ENCODE results near the gene SYNJ2. TPM values are rescaled to one million over a fixed set of nuclear protein-coding genes. Genes with fewer than 3 reads are reported as not detected.

Gene SYNJ2
- polyA plus RNA-seq, 2 donors, result 5.7 to 8.1 TPM

DNA sequence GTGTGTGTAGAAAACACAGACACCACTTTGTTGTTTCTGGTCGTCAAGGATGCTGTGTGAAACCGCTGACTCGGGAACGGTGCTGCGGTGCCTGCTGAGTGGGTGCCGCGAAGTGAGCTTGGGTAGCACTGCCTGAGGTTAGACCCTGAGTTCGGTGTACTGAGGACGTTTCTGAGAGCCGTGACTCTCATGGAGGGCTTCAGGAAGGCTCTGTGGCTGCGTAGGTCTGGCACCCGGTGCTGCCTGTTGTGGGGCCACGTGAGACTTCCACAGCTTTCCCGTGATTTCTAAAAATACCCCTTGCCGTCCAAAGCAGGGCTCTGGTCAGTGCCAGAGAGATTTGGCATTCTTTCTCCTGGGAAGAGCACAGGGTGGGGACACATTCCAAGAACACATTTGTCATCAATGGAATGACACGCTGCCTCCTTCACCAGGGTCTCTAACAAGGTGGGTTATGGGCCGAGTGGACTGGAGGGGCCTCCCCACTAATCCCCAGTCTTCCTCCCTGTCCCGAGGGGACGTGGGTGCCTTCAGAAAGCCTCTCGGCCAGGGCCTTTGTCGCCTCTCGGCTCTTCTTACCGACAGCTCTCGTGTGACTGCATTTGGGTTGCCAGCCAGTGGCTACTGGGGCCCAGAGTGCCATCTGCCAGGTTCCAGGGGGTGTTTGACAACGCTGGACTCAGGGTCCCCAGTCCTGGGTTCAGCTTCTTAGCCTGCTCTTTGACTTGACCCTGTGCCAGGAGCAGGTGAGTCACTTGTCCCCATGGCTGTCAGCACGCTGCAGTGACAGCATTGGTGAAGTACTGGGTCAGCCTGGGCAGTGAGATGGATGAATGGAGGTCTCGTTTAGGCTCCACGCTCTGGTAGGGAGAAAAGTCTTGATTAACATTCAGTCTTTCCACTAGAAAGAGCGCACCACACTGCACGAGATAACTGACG is 62.2 kb downstream of the SYNJ2 start:
- Histone ChIP-seq H3K27me3 (ENCODE audit: control insufficient read depth in 1 of 2, insufficient read depth in 2 of 2, low read length in 2 of 2) (no peaks in the 10 kb centered on the region), H3K4me3 (ENCODE audit: low read depth in 1 of 2, low read length in 2 of 2) (no peak overlapping the region), H3K27ac (ENCODE audit: low read depth in 2 of 2, low read length in 1 of 2) (peak overlapping the region; percentile 26 to 34), H3K36me3 (ENCODE audit: control insufficient read depth in 2 of 2, insufficient read depth in 2 of 2, low read length in 1 of 2) (peaks cover 0 to 11% of the 10 kb centered on the region in 2 donors), H3K9me3 (ENCODE audit: control insufficient read depth in 2 of 2, insufficient read depth in 1 of 2, low read depth in 1 of 2, low read length in 1 of 2) (peaks cover 0 to 3% of the 10 kb centered on the region in 2 donors), H3K4me1 (ENCODE audit: control insufficient read depth in 2 of 2, insufficient read depth in 2 of 2, low read length in 1 of 2) (peaks cover 10 to 29% of the 10 kb centered on the region in 2 donors)
- 81% methylated on average over 31 of the region's 31 CpGs for WGBS, 2 donors

DNA sequence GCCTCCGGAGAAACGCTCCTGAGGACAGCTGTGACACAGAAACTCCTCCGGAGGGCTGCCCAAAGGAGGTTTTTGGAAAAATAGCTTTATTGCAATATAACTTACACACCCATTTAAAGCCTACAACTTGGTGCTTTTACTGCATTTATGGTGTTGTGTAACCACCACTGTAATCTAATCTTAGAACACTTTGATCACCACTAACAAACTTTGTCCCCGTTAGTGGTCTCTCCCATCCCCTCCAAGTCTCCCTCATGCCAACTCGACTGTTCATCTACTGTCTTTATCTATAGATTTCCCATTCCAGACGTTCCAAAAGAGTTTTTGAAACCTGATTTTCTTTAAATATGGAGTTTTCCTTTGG is 62.8 kb downstream of the SYNJ2 start:
- 84 to 90% methylated on average over 6 of the region's 6 CpGs for WGBS, 2 donors
- H3K36me3 ChIP-seq (ENCODE audit: control insufficient read depth in 2 of 2, insufficient read depth in 2 of 2, low read length in 1 of 2), result peaks cover 0 to 12% of the 10 kb centered on the region in 2 donors
- H3K27me3 ChIP-seq (ENCODE audit: control insufficient read depth in 1 of 2, insufficient read depth in 2 of 2, low read length in 2 of 2), result no peaks in the 10 kb centered on the region
- H3K9me3 ChIP-seq (ENCODE audit: control insufficient read depth in 2 of 2, insufficient read depth in 1 of 2, low read depth in 1 of 2, low read length in 1 of 2), result peaks cover 0 to 6% of the 10 kb centered on the region in 2 donors
- no peak overlapping the region for H3K27ac ChIP-seq (ENCODE audit: low read depth in 2 of 2, low read length in 1 of 2)
- H3K4me3 ChIP-seq (ENCODE audit: low read depth in 1 of 2, low read length in 2 of 2), result no peak overlapping the region
- peaks cover 10 to 35% of the 10 kb centered on the region in 2 donors for H3K4me1 ChIP-seq (ENCODE audit: control insufficient read depth in 2 of 2, insufficient read depth in 2 of 2, low read length in 1 of 2)

DNA sequence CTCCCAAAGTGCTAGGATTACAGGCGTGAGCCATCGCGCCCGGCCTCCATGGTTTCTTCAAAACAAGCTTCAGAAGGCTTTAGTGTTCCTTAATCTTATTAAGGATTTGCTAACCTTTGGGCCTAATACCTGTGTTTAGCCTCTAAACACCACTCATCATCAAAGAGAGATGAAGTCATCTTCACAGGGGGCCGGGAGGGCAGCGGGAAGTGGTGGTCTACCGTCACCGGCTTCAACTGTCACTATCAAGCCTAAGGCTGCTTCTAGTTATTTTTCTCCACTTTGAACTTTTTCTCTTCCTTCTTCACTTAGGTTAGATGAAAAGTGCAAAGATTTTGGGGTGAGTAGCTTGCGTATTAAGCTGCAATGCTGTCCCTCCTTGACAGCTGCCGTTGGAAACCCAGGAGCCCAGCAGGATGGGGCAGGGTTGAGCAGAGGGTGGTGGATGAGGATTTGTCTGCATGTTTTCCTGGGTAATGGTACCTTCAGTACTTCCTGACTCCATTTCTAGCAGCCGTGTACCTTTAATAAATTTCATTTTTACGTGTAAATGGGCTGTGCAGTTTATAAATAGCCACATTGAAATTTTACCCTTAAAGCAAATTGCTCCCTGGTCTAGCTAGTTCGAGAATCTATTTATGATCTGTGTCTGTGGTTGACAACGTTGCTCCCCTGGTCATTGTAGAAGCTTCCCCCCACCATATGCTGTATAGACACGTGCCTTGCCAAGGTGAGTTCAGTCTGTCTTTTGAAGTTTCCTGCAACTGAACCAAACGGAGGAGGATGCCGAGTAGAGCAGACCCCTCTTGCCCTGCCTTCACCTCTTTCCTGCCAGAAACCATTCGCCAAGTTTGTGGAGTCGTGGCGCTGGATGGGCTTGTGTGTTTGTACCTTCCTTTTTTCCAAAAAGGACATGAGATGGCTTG is 64.8 kb downstream of the SYNJ2 start:
- WGBS, 2 donors, result 82 to 87% methylated on average over 20 of the region's 20 CpGs
- Histone ChIP-seq H3K4me3 (ENCODE audit: low read depth in 1 of 2, low read length in 2 of 2) (no peak overlapping the region), H3K27me3 (ENCODE audit: control insufficient read depth in 1 of 2, insufficient read depth in 2 of 2, low read length in 2 of 2) (no peaks in the 10 kb centered on the region), H3K27ac (ENCODE audit: low read depth in 2 of 2, low read length in 1 of 2) (no peak overlapping the region), H3K4me1 (ENCODE audit: control insufficient read depth in 2 of 2, insufficient read depth in 2 of 2, low read length in 1 of 2) (peaks cover 9 to 25% of the 10 kb centered on the region in 2 donors), H3K9me3 (ENCODE audit: control insufficient read depth in 2 of 2, insufficient read depth in 1 of 2, low read depth in 1 of 2, low read length in 1 of 2) (peaks cover 0 to 10% of the 10 kb centered on the region in 2 donors), H3K36me3 (ENCODE audit: control insufficient read depth in 2 of 2, insufficient read depth in 2 of 2, low read length in 1 of 2) (peaks cover 0 to 17% of the 10 kb centered on the region in 2 donors)

DNA sequence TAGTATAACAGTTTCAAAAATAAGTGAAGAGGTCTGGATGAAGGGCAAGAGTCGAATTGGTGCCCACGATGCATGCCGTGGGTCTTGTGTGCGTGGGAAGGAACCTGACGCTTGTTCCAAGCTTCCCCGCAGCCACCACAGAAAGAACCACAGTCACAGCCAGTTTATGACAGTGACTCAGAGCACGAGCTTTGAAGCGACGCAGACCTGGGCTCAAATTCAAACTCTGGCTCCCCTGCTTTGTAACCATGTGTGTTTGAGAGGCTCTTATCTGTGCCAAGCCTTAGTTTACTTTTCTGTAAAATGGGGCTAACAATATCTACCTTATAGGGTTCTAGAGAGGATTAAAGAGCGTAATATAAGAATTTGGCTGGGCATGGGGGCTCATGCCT is 65.5 kb downstream of the SYNJ2 start:
- H3K4me1 ChIP-seq (ENCODE audit: control insufficient read depth in 2 of 2, insufficient read depth in 2 of 2, low read length in 1 of 2), result peaks cover 6 to 25% of the 10 kb centered on the region in 2 donors
- H3K4me3 ChIP-seq (ENCODE audit: low read depth in 1 of 2, low read length in 2 of 2), result no peak overlapping the region
- 66 to 67% methylated on average over 10 of the region's 10 CpGs for WGBS, 2 donors
- peaks cover 0 to 10% of the 10 kb centered on the region in 2 donors for H3K9me3 ChIP-seq (ENCODE audit: control insufficient read depth in 2 of 2, insufficient read depth in 1 of 2, low read depth in 1 of 2, low read length in 1 of 2)
- no peak overlapping the region for H3K27ac ChIP-seq (ENCODE audit: low read depth in 2 of 2, low read length in 1 of 2)
- H3K36me3 ChIP-seq (ENCODE audit: control insufficient read depth in 2 of 2, insufficient read depth in 2 of 2, low read length in 1 of 2), result peaks cover 0 to 17% of the 10 kb centered on the region in 2 donors
- no peaks in the 10 kb centered on the region for H3K27me3 ChIP-seq (ENCODE audit: control insufficient read depth in 1 of 2, insufficient read depth in 2 of 2, low read length in 2 of 2)

DNA sequence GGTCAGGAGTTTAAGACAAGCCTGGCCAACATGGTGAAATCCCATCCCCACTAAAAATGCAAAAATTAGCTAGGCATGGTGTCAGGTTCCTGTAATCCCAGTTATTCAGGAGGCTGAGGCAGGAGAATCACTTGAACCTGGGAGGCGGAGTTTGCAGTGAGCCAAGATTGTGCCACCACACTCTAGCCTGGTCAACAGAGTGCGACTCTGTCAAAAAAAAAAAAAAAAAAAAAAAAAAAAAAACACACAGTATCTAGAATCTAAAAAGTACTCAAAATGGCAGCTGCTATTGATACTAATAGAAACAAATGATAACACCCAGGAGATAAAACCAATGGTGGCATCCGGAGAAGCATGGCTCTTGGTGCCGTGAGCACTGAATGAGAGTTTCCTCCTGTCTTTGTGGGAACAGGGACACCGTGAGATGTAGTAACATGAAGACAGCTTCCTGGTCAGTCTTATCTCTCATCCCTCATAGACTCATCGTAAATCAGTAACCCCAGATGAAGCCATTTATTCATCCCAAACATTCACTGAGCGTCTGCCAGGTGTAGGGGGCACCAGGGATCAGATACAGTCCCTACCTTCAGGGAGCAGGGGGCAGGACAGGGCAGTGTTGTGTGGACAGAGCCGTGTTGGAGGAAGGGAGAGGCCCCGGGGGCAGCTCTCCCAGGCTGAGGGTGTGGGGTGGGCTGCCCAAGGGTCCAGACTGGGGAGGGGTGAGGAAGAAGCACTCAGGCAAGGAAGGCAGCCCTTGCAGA is 66.1 kb downstream of the SYNJ2 start:
- Histone ChIP-seq H3K4me3 (ENCODE audit: low read depth in 1 of 2, low read length in 2 of 2) (no peak overlapping the region), H3K36me3 (ENCODE audit: control insufficient read depth in 2 of 2, insufficient read depth in 2 of 2, low read length in 1 of 2) (peaks cover 0 to 17% of the 10 kb centered on the region in 2 donors), H3K27ac (ENCODE audit: low read depth in 2 of 2, low read length in 1 of 2) (no peak overlapping the region), H3K27me3 (ENCODE audit: control insufficient read depth in 1 of 2, insufficient read depth in 2 of 2, low read length in 2 of 2) (no peaks in the 10 kb centered on the region), H3K4me1 (ENCODE audit: control insufficient read depth in 2 of 2, insufficient read depth in 2 of 2, low read length in 1 of 2) (peaks cover 6 to 23% of the 10 kb centered on the region in 2 donors), H3K9me3 (ENCODE audit: control insufficient read depth in 2 of 2, insufficient read depth in 1 of 2, low read depth in 1 of 2, low read length in 1 of 2) (peaks cover 0 to 10% of the 10 kb centered on the region in 2 donors)
- 76 to 83% methylated on average over 9 of the region's 9 CpGs for WGBS, 2 donors

DNA sequence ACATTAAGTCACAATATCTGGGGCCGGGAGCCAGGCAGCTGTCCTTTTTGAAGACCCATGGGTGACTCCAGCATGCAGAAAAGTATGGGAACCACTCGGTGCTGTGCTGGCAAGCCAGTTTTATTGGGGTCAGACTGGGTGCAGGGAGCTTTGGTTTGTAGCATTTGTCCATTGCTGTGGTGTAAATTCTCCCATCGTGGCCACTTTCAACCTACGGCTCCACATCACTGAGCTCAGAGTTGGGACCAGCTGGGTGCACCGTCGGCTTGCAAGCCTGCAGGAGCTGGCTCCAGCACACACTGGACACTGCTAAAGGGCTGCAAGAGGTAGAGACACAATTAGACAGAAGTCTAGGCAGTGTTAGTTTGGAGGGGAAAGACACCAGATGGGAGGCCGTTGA is 66.9 kb downstream of the SYNJ2 start:
- Histone ChIP-seq H3K9me3 (ENCODE audit: control insufficient read depth in 2 of 2, insufficient read depth in 1 of 2, low read depth in 1 of 2, low read length in 1 of 2) (peaks cover 0 to 10% of the 10 kb centered on the region in 2 donors), H3K27ac (ENCODE audit: low read depth in 2 of 2, low read length in 1 of 2) (no peak overlapping the region), H3K4me1 (ENCODE audit: control insufficient read depth in 2 of 2, insufficient read depth in 2 of 2, low read length in 1 of 2) (peaks cover 6 to 15% of the 10 kb centered on the region in 2 donors), H3K36me3 (ENCODE audit: control insufficient read depth in 2 of 2, insufficient read depth in 2 of 2, low read length in 1 of 2) (peaks cover 0 to 15% of the 10 kb centered on the region in 2 donors), H3K27me3 (ENCODE audit: control insufficient read depth in 1 of 2, insufficient read depth in 2 of 2, low read length in 2 of 2) (no peaks in the 10 kb centered on the region), H3K4me3 (ENCODE audit: low read depth in 1 of 2, low read length in 2 of 2) (no peak overlapping the region)
- WGBS, 2 donors, result 96% methylated on average over 7 of the region's 7 CpGs

DNA sequence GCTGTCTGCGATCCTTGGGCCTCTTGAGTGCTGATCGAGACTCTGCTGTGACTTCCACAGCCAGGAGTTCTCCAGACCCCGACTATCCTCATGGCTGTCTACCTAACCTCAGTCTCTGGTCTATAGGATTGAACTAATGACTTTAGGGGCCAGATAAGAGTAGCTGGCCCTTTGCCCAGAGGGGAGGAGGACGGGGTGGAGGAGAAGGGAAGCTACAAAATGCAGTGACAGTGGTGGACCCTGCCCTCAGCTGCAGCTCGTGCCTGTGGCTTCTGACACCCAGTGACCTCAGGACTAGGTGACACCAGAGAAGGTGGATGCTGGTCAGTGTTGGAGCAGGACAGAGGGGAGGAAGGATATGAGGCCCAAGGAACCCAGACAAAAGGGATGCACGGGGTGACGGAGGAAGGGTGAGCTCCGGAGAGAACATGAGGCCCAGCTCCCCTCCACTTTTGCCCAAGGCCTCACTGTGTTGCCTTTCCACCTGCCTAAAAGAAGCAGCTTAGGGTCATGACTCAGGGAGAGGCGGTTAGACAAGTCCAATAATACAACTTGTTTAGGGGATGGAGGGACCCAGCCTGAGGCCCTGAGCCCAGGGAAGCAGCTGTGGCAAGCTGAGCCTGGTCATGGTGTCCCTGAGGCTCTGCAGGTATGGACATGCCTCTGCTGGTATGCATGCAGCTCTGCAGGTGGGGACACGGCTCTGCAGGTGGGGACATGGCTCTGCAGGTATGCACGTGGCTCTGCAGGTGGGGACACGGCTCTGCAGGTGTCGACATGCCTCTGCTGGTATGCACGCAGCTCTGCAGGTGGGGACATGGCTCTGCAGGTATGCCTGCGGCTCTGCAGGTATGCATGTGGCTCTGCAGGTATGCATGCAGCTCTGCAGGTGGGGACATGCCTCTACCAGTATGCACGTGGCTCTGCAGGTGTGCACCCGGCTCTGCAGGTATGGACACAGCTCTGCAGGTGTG is 67.7 kb downstream of the SYNJ2 start:
- peaks cover 2 to 9% of the 10 kb centered on the region in 2 donors for H3K4me1 ChIP-seq (ENCODE audit: control insufficient read depth in 2 of 2, insufficient read depth in 2 of 2, low read length in 1 of 2)
- peak overlapping the region in 1 of 2 donors; percentile 1 for H3K27ac ChIP-seq (ENCODE audit: low read depth in 2 of 2, low read length in 1 of 2)
- no peaks in the 10 kb centered on the region for H3K27me3 ChIP-seq (ENCODE audit: control insufficient read depth in 1 of 2, insufficient read depth in 2 of 2, low read length in 2 of 2)
- peaks cover 0 to 10% of the 10 kb centered on the region in 2 donors for H3K9me3 ChIP-seq (ENCODE audit: control insufficient read depth in 2 of 2, insufficient read depth in 1 of 2, low read depth in 1 of 2, low read length in 1 of 2)
- peaks cover 0 to 10% of the 10 kb centered on the region in 2 donors for H3K36me3 ChIP-seq (ENCODE audit: control insufficient read depth in 2 of 2, insufficient read depth in 2 of 2, low read length in 1 of 2)
- 81 to 85% methylated on average over 16 to 17 of the region's 17 CpGs for WGBS, 2 donors
- no peak overlapping the region for H3K4me3 ChIP-seq (ENCODE audit: low read depth in 1 of 2, low read length in 2 of 2)

DNA sequence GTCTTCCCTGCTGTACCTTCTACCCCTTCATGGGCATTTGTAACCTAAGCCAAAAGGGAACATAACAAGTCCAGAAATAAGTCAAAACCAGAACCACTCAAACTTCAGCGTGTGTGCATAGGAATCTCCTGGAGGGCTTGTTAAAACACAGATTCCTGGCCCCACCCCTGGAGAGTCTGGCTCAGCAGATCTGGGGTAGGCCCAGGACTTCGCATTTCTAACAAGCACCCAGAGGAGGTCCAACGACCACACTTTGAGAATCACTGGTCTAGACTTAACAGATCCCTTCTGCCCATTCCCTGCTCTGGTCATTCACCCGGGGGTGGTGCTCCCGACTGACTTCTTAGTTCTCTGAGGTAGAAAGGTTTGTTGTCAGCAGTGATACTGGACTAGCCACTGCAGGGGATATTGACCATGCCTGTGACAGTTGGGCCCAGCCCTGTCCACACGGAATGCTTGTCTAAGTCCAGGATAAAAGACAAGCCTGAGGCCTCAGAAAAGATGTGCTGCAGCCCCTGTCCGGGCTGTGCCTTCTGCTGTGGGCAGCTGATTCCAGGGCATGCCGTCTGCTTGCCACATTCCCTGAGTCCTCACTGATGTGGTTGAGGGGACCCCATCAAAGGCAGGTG is 68.6 kb downstream of the SYNJ2 start:
- peaks cover 0 to 10% of the 10 kb centered on the region in 2 donors for H3K9me3 ChIP-seq (ENCODE audit: control insufficient read depth in 2 of 2, insufficient read depth in 1 of 2, low read depth in 1 of 2, low read length in 1 of 2)
- no peak overlapping the region for H3K27ac ChIP-seq (ENCODE audit: low read depth in 2 of 2, low read length in 1 of 2)
- H3K36me3 ChIP-seq (ENCODE audit: control insufficient read depth in 2 of 2, insufficient read depth in 2 of 2, low read length in 1 of 2), result peaks cover 0 to 12% of the 10 kb centered on the region in 2 donors
- WGBS, 2 donors, result 91 to 93% methylated on average over 8 of the region's 8 CpGs
- no peak overlapping the region for H3K4me3 ChIP-seq (ENCODE audit: low read depth in 1 of 2, low read length in 2 of 2)
- peaks cover 2 to 9% of the 10 kb centered on the region in 2 donors for H3K4me1 ChIP-seq (ENCODE audit: control insufficient read depth in 2 of 2, insufficient read depth in 2 of 2, low read length in 1 of 2)
- no peaks in the 10 kb centered on the region for H3K27me3 ChIP-seq (ENCODE audit: control insufficient read depth in 1 of 2, insufficient read depth in 2 of 2, low read length in 2 of 2)
